ENCODE data around the gene THYN1. TPM values are rescaled to one million over a fixed set of nuclear protein-coding genes. Genes with fewer than 3 reads are reported as not detected.
A peak's percentile ranks its signal among the peaks of the same experiment; 100 is the strongest.

THYN1 gene
- total RNA-seq, 2 donors from 2014 or later, result 36.5 to 38.2 TPM

DNA sequence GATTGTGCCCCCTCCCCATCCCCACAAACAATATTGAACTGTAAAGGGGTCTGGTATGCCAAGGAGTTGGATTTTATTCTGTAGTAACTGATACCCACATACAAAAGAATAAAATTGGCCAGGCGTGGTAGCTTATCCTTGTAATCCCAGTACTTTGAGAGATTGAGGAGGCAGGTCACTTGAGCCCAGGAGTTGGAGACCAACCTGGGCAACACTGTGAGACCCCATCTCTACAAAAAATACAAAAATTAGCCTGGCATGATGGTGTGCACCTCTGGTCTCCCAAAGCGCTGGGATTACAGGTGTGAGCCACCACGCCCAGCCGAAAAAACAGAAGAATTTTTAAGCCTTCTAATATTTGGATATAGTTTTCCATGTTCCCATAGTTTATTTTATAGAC is 18.8 kb upstream of the THYN1 start:
- no peak overlapping the region for H3K9ac ChIP-seq (ENCODE audit: low read depth in 2 of 2, low read length in 2 of 2)
- no peak for DNase-seq
- H3K36me3 ChIP-seq, result no peaks in the 10 kb centered on the region
- no peaks in the 10 kb centered on the region for H3K4me1 ChIP-seq
- peaks cover 46% of the 10 kb centered on the region for H3K27me3 ChIP-seq
- no peaks in the 10 kb centered on the region for H3K9me3 ChIP-seq
- H3K4me3 ChIP-seq, result no peak overlapping the region
- TF ChIP-seq, protein P1, sequence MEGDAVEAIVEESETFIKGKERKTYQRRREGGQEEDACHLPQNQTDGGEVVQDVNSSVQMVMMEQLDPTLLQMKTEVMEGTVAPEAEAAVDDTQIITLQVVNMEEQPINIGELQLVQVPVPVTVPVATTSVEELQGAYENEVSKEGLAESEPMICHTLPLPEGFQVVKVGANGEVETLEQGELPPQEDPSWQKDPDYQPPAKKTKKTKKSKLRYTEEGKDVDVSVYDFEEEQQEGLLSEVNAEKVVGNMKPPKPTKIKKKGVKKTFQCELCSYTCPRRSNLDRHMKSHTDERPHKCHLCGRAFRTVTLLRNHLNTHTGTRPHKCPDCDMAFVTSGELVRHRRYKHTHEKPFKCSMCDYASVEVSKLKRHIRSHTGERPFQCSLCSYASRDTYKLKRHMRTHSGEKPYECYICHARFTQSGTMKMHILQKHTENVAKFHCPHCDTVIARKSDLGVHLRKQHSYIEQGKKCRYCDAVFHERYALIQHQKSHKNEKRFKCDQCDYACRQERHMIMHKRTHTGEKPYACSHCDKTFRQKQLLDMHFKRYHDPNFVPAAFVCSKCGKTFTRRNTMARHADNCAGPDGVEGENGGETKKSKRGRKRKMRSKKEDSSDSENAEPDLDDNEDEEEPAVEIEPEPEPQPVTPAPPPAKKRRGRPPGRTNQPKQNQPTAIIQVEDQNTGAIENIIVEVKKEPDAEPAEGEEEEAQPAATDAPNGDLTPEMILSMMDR (IDR thresholded peaks at IDR 0.05), result no peak
- H3K27ac ChIP-seq, result no peak overlapping the region
- intact Hi-C loops (cut with DNase I), result loop anchor here (5.0 kb wide), 1 partner anchor 55 kb away; no protein-coding TSS in a partner anchor

DNA sequence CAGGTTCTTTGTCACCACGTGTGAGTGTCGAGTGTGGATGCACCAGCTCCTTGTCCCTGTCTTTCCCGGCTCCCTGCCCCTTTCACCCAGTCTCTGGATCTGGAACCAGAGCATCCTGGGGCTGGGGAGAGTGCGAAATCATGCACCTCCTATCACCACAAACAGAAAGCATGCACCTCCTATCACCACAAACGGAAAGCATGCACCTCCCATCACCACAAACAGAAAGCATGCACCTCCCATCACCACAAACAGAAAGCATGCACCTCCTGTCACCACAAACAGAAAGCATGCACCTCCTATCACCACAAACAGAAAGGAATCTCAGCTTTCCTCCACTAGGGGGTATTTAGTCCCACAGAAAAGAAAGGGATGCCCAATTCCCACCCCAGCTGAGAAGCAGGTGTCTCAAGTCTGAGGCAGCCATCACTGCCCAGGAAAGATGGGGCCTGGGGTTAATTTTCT is 17.1 kb upstream of the THYN1 start:
- intact Hi-C loops (cut with DNase I), result loop anchor here (5.0 kb wide), 1 partner anchor 57 kb away; no protein-coding TSS in a partner anchor
- no peak overlapping the region for H3K4me3 ChIP-seq
- no peak overlapping the region for H3K27ac ChIP-seq
- H3K9me3 ChIP-seq, result no peaks in the 10 kb centered on the region
- H3K36me3 ChIP-seq, result no peaks in the 10 kb centered on the region
- H3K4me1 ChIP-seq, result no peaks in the 10 kb centered on the region
- no peak overlapping the region for H3K9ac ChIP-seq (ENCODE audit: low read depth in 2 of 2, low read length in 2 of 2)
- DNase-seq, result no peak
- H3K27me3 ChIP-seq, result peaks cover 30% of the 10 kb centered on the region
- TF ChIP-seq, protein P1 (IDR thresholded peaks at IDR 0.05), result no peak

DNA sequence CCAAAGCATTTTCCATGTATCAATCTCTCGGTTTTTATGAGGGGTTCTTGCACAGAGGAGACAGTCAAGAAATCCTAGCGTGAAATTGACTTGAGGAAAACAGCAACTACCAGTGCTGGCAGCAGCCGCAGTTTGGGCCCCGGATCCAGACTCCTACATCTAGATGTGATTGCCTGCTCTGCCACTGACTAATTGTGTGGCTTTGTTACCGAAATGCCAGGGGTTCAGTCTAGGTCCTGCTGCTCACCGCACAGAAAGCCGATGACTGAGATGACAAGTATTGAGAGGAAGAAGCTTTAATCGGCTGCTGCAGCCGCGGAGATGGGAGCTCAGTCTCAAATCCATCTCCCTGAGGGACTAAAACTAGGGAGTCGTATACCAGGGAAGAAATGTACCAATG is 14.8 kb upstream of the THYN1 start:
- intact Hi-C loops (cut with DNase I), result no loop called here
- DNase-seq, result no peak
- Histone ChIP-seq H3K9me3 (no peaks in the 10 kb centered on the region), H3K27me3 (peaks cover 11% of the 10 kb centered on the region), H3K36me3 (no peaks in the 10 kb centered on the region), H3K4me3 (no peak overlapping the region), H3K27ac (no peak overlapping the region), H3K4me1 (no peaks in the 10 kb centered on the region), H3K9ac (ENCODE audit: low read depth in 2 of 2, low read length in 2 of 2) (no peak overlapping the region)
- TF ChIP-seq, protein P1 (IDR thresholded peaks at IDR 0.05), result no peak

DNA sequence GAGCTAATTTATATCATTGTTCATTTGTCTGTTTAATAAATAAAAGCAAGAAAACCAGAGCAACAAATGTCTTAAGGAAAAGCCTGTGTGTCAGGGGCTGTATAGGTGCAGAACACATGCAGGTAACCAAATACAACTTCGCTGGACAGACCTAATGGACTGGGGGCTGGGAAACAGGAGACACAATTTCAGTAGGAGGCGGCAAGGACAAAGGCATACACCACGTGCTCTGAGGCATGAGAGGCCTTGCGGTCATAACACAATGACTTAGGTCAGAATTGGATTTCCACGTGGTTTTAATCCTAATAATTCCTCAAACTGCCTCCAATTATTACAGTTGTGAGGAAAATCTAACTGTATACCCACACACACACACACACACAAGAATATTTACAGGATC is 14.3 kb upstream of the THYN1 start:
- Histone ChIP-seq H3K36me3 (no peaks in the 10 kb centered on the region), H3K9ac (ENCODE audit: low read depth in 2 of 2, low read length in 2 of 2) (no peak overlapping the region), H3K4me1 (no peaks in the 10 kb centered on the region), H3K4me3 (no peak overlapping the region), H3K9me3 (no peaks in the 10 kb centered on the region), H3K27ac (no peak overlapping the region), H3K27me3 (peaks cover 6% of the 10 kb centered on the region)
- TF ChIP-seq, protein P1 (IDR thresholded peaks at IDR 0.05), result no peak
- no peak for DNase-seq
- intact Hi-C loops (cut with DNase I), result no loop called here

DNA sequence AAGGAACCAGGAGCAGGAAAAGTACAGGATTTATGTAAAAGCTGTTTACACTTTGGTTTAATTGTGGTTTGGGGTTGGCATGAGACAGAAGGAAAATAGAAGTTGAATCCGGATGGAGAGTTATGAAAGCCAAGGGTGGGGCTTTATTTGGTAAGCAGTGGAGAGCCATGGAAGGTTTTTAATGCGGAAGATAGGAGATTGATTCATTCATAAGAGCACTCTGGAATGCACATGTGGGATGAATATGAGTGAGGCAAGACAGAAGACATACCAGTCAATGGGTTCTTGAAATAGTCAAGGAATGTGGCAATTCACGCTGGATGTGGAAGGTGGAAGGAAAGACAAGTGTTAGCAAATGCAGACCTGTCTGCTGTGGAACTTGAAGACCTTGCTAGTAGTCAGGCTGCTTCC is 13.7 kb upstream of the THYN1 start:
- intact Hi-C loops (cut with DNase I), result no loop called here
- Histone ChIP-seq H3K27ac (no peak overlapping the region), H3K4me3 (no peak overlapping the region), H3K9me3 (no peaks in the 10 kb centered on the region), H3K9ac (ENCODE audit: low read depth in 2 of 2, low read length in 2 of 2) (no peak overlapping the region), H3K36me3 (no peaks in the 10 kb centered on the region), H3K4me1 (no peaks in the 10 kb centered on the region), H3K27me3 (peaks cover 2% of the 10 kb centered on the region)
- DNase-seq, result peak; percentile 32
- TF ChIP-seq, protein P1 (IDR thresholded peaks at IDR 0.05), result no peak

Data from colonic mucosa (tissue), 4 donors.